PC-3 (cell line): Measurements from ENCODE around the gene SNX27. TPM values are rescaled to one million over a fixed set of nuclear protein-coding genes. Genes with fewer than 3 reads are reported as not detected.

Experiments used
- ATAC-seq: fragments of 200-7000 bp; cut with Tn5 transposase; 2 replicates; pipeline ENCODE4 v1.9.1; 2020; ENCODE audit warnings: mild to moderate bottlenecking, moderate library complexity
- BruUV-seq: library from RNA; stranded (reverse); fragments of 400-500 nt; replicated peaks from 2 replicates; lab custom pipeline; 2021; lab: Mats Ljungman, UMichigan
- CTCF ChIA-PET: fragments of 300-600 bp; sonication (Branson Sonifier 250); formaldehyde crosslinking; loops from one replicate; lab custom pipeline; 2022; ENCODE audit warnings: antibody characterized with exemption; lab: Charles Lee
- POLR2A ChIA-PET: fragments of 300-600 bp; sonication (Branson Sonifier 250); formaldehyde crosslinking; loops from one replicate; lab custom pipeline; 2022; ENCODE audit warnings: antibody characterized with exemption; ENCODE audit not compliant: unreplicated experiment; lab: Charles Lee
- DNase-seq: peaks from one replicate; pipeline ENCODE4 v3.0.0-alpha.2; 2015
- H2AFZ ChIP-seq: fragments of 300-600 bp; sonication (generic); 2 replicates; pipeline ENCODE4 v1.6.0; 2016; ENCODE audit warnings: antibody characterized with exemption, low read length
- H3F3A ChIP-seq: fragments of 300-600 bp; sonication (generic); one replicate; pipeline ENCODE4 v1.6.0; 2017; ENCODE audit warnings: antibody characterized with exemption, low read length, control low read depth, mild to moderate bottlenecking; ENCODE audit not compliant: unreplicated experiment
- H3K27ac ChIP-seq: fragments of 300-600 bp; sonication (generic); 2 replicates; pipeline ENCODE4 v1.5.1; 2016; ENCODE audit warnings: mild to moderate bottlenecking, low read length
- H3K27me3 ChIP-seq: fragments of 300-600 bp; sonication (generic); 2 replicates; pipeline ENCODE4 v1.6.1; 2016; ENCODE audit warnings: low read length, mixed read lengths
- H3K36me3 ChIP-seq: fragments of 300-600 bp; sonication (generic); 2 replicates; pipeline ENCODE4 v1.6.1; 2016; ENCODE audit warnings: low read depth, mixed run types, low read length, mixed read lengths
- H3K4me1 ChIP-seq: fragments of 300-600 bp; sonication (generic); 2 replicates; pipeline ENCODE4 v1.5.1; 2016; ENCODE audit warnings: low read length; ENCODE audit not compliant: insufficient read depth
- H3K4me2 ChIP-seq: fragments of 300-600 bp; sonication (generic); 2 replicates; pipeline ENCODE4 v1.6.0; 2016; ENCODE audit warnings: low read length
- H3K4me3 ChIP-seq: fragments of 300-600 bp; sonication (generic); 2 replicates; pipeline ENCODE4 v1.5.1; 2016; ENCODE audit warnings: mild to moderate bottlenecking, low read length, mixed read lengths
- H3K79me2 ChIP-seq: fragments of 300-600 bp; sonication (generic); 2 replicates; pipeline ENCODE4 v1.6.1; 2017; ENCODE audit warnings: low read length, mixed read lengths
- H3K9ac ChIP-seq: fragments of 300-600 bp; sonication (generic); 2 replicates; pipeline ENCODE4 v1.6.0; 2016; ENCODE audit warnings: mild to moderate bottlenecking, low read length
- H3K9me2 ChIP-seq: fragments of 300-600 bp; sonication (generic); replicated peaks from 2 replicates; pipeline ENCODE4 v1.6.1; 2016; ENCODE audit warnings: mixed run types, low read length, mixed read lengths
- H3K9me3 ChIP-seq: fragments of 300-600 bp; sonication (generic); 2 replicates; pipeline ENCODE4 v1.6.1; 2016; ENCODE audit warnings: low read length, mixed read lengths
- H4K20me1 ChIP-seq: fragments of 300-600 bp; sonication (generic); 2 replicates; pipeline ENCODE4 v1.6.1; 2016; ENCODE audit warnings: low read length, mixed read lengths
- EZH2 ChIP-seq: fragments of 300-600 bp; sonication (generic); IDR thresholded peaks from one replicate; pipeline ENCODE4 v1.6.1; 2017; ENCODE audit warnings: antibody characterized with exemption, mild to moderate bottlenecking, low read length; ENCODE audit not compliant: unreplicated experiment
- EZH2phosphoT487 ChIP-seq: fragments of 300-600 bp; sonication (generic); IDR thresholded peaks from 2 replicates; pipeline ENCODE4 v1.6.1; 2018; ENCODE audit warnings: mild to moderate bottlenecking, antibody characterized with exemption, low read length, borderline replicate concordance
- intact Hi-C: fragments of 100-400 bp; cut with micrococcal nuclease; formaldehyde crosslinking; loops from 2 replicates; pipeline ENCODE4 v1.9.0; 2023
- total RNA-seq: library from RNA; depleted of rRNA; stranded (reverse); fragments of >200 nt; gene quantifications from 2 replicates; pipeline ENCODE4 v1.2.3, GENCODE V29; 2014
- TF ChIP-seq, protein P1 (sequence below): fragments of 300-600 bp; sonication (generic); conservative IDR thresholded peaks from 2 replicates; pipeline ENCODE4 v1.5.1; 2017; ENCODE audit warnings: antibody characterized with exemption, low read depth, mild to moderate bottlenecking, low read length

SNX27 gene
- total RNA-seq, 1 experiment from 2014 or later, result 25.1 TPM

DNA sequence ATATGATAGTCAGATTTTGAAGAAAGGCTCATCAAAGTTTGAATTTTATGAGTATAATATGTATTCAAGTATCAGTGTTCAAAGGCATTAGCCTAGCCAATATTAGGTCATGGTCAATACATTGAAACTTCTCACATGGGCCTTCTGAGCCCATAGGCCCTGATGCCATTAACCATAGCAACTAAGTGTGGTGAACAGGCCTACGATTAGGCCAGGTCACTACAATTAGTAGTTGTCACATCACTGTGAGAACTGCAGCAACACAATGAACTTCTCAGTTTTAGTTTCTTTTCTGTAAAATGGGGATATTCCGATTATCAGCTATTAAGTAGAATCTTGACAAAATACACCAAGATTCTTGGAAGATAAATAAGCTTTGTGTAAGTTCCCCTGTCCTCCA lies 74.7 kb downstream of the SNX27 start:
- H3K4me1 ChIP-seq, result peaks cover 6% of the 10 kb centered on the region
- H3K27ac ChIP-seq, result no peak overlapping the region
- H3F3A ChIP-seq, result no peaks in the 10 kb centered on the region
- ATAC-seq (no peak), DNase-seq (no peak)
- ChIA-PET CTCF (no interaction called here), POLR2A (no interaction called here)
- no peaks in the 10 kb centered on the region for H3K27me3 ChIP-seq
- intact Hi-C loops, result no loop called here
- H3K36me3 ChIP-seq, result no peaks in the 10 kb centered on the region
- no peak overlapping the region for H3K4me3 ChIP-seq
- no peaks in the 10 kb centered on the region for H4K20me1 ChIP-seq
- no peaks in the 10 kb centered on the region for H3K9me3 ChIP-seq
- no peaks in the 10 kb centered on the region for H3K79me2 ChIP-seq
- no peak overlapping the region for H2AFZ ChIP-seq
- TF ChIP-seq, protein P1, sequence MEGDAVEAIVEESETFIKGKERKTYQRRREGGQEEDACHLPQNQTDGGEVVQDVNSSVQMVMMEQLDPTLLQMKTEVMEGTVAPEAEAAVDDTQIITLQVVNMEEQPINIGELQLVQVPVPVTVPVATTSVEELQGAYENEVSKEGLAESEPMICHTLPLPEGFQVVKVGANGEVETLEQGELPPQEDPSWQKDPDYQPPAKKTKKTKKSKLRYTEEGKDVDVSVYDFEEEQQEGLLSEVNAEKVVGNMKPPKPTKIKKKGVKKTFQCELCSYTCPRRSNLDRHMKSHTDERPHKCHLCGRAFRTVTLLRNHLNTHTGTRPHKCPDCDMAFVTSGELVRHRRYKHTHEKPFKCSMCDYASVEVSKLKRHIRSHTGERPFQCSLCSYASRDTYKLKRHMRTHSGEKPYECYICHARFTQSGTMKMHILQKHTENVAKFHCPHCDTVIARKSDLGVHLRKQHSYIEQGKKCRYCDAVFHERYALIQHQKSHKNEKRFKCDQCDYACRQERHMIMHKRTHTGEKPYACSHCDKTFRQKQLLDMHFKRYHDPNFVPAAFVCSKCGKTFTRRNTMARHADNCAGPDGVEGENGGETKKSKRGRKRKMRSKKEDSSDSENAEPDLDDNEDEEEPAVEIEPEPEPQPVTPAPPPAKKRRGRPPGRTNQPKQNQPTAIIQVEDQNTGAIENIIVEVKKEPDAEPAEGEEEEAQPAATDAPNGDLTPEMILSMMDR, result no peak
- TF ChIP-seq EZH2 (no peak), EZH2phosphoT487 (no peak)
- H3K4me2 ChIP-seq, result no peak overlapping the region
- H3K9me2 ChIP-seq, result no peaks in the 10 kb centered on the region
- BruUV-seq, result no TSS peak
- no peak overlapping the region for H3K9ac ChIP-seq

DNA sequence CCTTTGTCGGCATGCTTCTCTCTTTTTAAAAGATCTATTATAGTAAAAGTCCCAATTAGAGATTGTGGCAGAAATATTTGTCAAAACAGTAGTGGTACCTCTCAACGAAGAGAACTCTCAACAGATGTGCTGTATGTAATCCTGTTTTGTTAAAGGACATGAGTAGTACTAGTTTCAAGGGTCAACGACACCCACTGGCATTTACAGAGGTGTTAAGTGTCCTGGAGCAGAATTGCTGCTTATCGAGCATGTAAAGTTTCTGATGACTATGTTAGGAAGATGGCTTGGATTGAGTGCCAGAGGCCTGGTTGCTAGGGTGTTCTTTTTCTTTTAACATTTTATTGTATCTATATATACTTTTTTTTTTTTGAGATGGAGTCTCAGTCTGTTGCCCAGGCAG lies 77.6 kb downstream of the SNX27 start:
- no peak overlapping the region for H3K4me3 ChIP-seq
- no peaks in the 10 kb centered on the region for H3K79me2 ChIP-seq
- no peaks in the 10 kb centered on the region for H3K9me3 ChIP-seq
- no peak for ATAC-seq
- no peak overlapping the region for H2AFZ ChIP-seq
- ChIA-PET CTCF (interaction anchor here (0.7 kb wide), 1 partner anchor 110 kb away, joined by 5 read pairs; no protein-coding TSS in a partner anchor), POLR2A (no interaction called here)
- H3K9me2 ChIP-seq, result no peaks in the 10 kb centered on the region
- TF ChIP-seq EZH2phosphoT487 (no peak), EZH2 (no peak)
- TF ChIP-seq, protein P1, result no peak
- no TSS peak for BruUV-seq
- no peaks in the 10 kb centered on the region for H3F3A ChIP-seq
- H3K36me3 ChIP-seq, result peaks cover 13% of the 10 kb centered on the region; the same call in 1 of the 2 replicates
- no peak for DNase-seq
- H4K20me1 ChIP-seq, result no peaks in the 10 kb centered on the region
- no peak overlapping the region for H3K9ac ChIP-seq
- intact Hi-C loops, result no loop called here
- H3K27me3 ChIP-seq, result no peaks in the 10 kb centered on the region
- H3K4me1 ChIP-seq, result no peaks in the 10 kb centered on the region
- no peak overlapping the region for H3K4me2 ChIP-seq
- no peak overlapping the region for H3K27ac ChIP-seq

DNA sequence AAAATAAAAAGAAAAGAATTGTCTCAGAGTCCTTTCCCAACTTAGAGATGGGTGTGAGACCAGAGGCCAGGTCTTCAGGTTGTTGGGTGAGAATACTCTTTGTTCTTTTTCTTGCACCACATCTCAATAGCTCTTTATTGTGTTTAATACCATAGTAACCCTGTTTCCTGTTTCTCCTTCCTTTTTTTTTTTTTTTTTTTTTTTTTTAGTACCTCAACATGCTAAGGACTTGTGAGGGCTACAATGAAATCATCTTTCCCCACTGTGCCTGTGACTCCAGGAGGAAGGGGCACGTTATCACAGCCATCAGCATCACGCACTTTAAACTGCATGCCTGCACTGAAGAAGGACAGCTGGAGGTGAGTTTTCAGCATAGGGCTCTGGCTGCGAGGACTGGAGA lies 80.4 kb downstream of the SNX27 start:
- DNase-seq (no peak), ATAC-seq (no peak)
- ChIA-PET POLR2A (no interaction called here), CTCF (interaction anchor here (0.6 kb wide), 2 partner anchors 68 to 146 kb away, joined by 3 to 4 read pairs; no protein-coding TSS in a partner anchor)
- peaks cover 13% of the 10 kb centered on the region; the same call in 1 of the 2 replicates for H3K36me3 ChIP-seq
- H3K27me3 ChIP-seq, result no peaks in the 10 kb centered on the region
- no peaks in the 10 kb centered on the region for H3F3A ChIP-seq
- H2AFZ ChIP-seq, result no peak overlapping the region
- H3K4me2 ChIP-seq, result no peak overlapping the region
- no peak overlapping the region for H3K9ac ChIP-seq
- H4K20me1 ChIP-seq, result no peaks in the 10 kb centered on the region
- no peaks in the 10 kb centered on the region for H3K9me3 ChIP-seq
- H3K9me2 ChIP-seq, result no peaks in the 10 kb centered on the region
- intact Hi-C loops, result loop anchor here (5.0 kb wide), 2 partner anchors 100 to 250 kb away; no protein-coding TSS in a partner anchor
- no peaks in the 10 kb centered on the region for H3K4me1 ChIP-seq
- no TSS peak for BruUV-seq
- no peak for TF ChIP-seq EZH2phosphoT487
- TF ChIP-seq EZH2, result no peak
- TF ChIP-seq, protein P1, result no peak
- H3K27ac ChIP-seq, result no peak overlapping the region
- no peak overlapping the region for H3K4me3 ChIP-seq
- H3K79me2 ChIP-seq, result no peaks in the 10 kb centered on the region
